Vagina (tissue), 2 donors: Measurements from ENCODE around the gene ITPKB.

Experiments
- CTCF ChIP-seq, 3 experiments: fragments of 450-650 bp in 2 of 3; fragments of 200-600 bp in 1 of 3; sonication (generic) in 1 of 3; IDR thresholded peaks; one replicate each; pipeline ENCODE4 v1.5.1; 2017 to 2019; ENCODE audit warnings: antibody characterized with exemption in 3 of 3, mild to moderate bottlenecking in 2 of 3, moderate library complexity in 2 of 3
- POLR2A ChIP-seq, 2 donors: fragments of 450-650 bp; IDR thresholded peaks; one replicate each; pipeline ENCODE4 v1.6.1; 2017; ENCODE audit warnings: antibody characterized with exemption in 2 of 2, mild to moderate bottlenecking in 2 of 2, moderate library complexity in 2 of 2

GRCh38 chr1:226735576-226735975, 3.5 kb downstream of the ITPKB start:
- TF ChIP-seq CTCF (IDR thresholded peaks at IDR 0.05) (no peak), POLR2A (IDR thresholded peaks at IDR 0.05) (no peak)
